ENCODE measurements around the gene REPIN1. TPM values are rescaled to one million over a fixed set of nuclear protein-coding genes. Genes with fewer than 3 reads are reported as not detected.

The REPIN1 gene
- total RNA-seq, 3 donors from 2014 or later (not counting 1 experiment from before 2014, with no cell fraction given): 58.9 to 79.4 (median 76.5) TPM

GRCh38 chr7:150400008-150400787 lies 31.6 kb downstream of the REPIN1 start:
- H3K36me3 ChIP-seq (ENCODE audit: control insufficient read depth, insufficient read depth, low read length): no peaks in the 10 kb centered on the region
- intact Hi-C loops (cut with micrococcal nuclease): no loop called here
- H3K4me1 ChIP-seq (ENCODE audit: control insufficient read depth, insufficient read depth, low read length): peaks cover 15% of the 10 kb centered on the region
- 88% methylated on average over 11 of the region's 11 CpGs for WGBS (ENCODE audit: insufficient coverage)
- ATAC-seq (no peak), DNase-seq (no peak)
- Mint-ChIP-seq H3K36me3 (no peaks in the 10 kb centered on the region), H3K27me3 (ENCODE audit: low read depth in 2 of 2) (no peaks in the 10 kb centered on the region), H3K4me3 (no peak overlapping the region), H3K9me3 (no peaks in the 10 kb centered on the region), H3K27ac (no peak overlapping the region), H3K4me1 (peaks cover 9% of the 10 kb centered on the region in 2 donors)
- H3K27me3 ChIP-seq (ENCODE audit: control insufficient read depth, insufficient read depth, low read length): no peaks in the 10 kb centered on the region
- no peaks in the 10 kb centered on the region for H3K9me3 ChIP-seq (ENCODE audit: control insufficient read depth, insufficient read depth, low read length)
- TF ChIP-seq, protein P1, sequence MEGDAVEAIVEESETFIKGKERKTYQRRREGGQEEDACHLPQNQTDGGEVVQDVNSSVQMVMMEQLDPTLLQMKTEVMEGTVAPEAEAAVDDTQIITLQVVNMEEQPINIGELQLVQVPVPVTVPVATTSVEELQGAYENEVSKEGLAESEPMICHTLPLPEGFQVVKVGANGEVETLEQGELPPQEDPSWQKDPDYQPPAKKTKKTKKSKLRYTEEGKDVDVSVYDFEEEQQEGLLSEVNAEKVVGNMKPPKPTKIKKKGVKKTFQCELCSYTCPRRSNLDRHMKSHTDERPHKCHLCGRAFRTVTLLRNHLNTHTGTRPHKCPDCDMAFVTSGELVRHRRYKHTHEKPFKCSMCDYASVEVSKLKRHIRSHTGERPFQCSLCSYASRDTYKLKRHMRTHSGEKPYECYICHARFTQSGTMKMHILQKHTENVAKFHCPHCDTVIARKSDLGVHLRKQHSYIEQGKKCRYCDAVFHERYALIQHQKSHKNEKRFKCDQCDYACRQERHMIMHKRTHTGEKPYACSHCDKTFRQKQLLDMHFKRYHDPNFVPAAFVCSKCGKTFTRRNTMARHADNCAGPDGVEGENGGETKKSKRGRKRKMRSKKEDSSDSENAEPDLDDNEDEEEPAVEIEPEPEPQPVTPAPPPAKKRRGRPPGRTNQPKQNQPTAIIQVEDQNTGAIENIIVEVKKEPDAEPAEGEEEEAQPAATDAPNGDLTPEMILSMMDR (IDR thresholded peaks at IDR 0.05): no peak
- H3K4me3 ChIP-seq (ENCODE audit: low read length): no peak overlapping the region
- no peak overlapping the region for H3K27ac ChIP-seq (ENCODE audit: low read length)

- Mint-ChIP-seq H3K27ac (no peak overlapping the region), H3K4me3 (no peak overlapping the region), H3K36me3 (no peaks in the 10 kb centered on the region), H3K9me3 (no peaks in the 10 kb centered on the region), H3K4me1 (peaks cover 14 to 15% of the 10 kb centered on the region in 2 donors), H3K27me3 (ENCODE audit: low read depth in 2 of 2) (no peaks in the 10 kb centered on the region)
- DNase-seq (no peak), ATAC-seq (no peak)
- H3K9me3 ChIP-seq (ENCODE audit: control insufficient read depth, insufficient read depth, low read length): no peaks in the 10 kb centered on the region
- 90% methylated on average over 15 of the region's 15 CpGs for WGBS (ENCODE audit: insufficient coverage)
- intact Hi-C loops (cut with micrococcal nuclease): no loop called here
- peaks cover 20% of the 10 kb centered on the region for H3K4me1 ChIP-seq (ENCODE audit: control insufficient read depth, insufficient read depth, low read length)
- TF ChIP-seq, protein P1 (IDR thresholded peaks at IDR 0.05): no peak
- no peaks in the 10 kb centered on the region for H3K36me3 ChIP-seq (ENCODE audit: control insufficient read depth, insufficient read depth, low read length)
- no peak overlapping the region for H3K4me3 ChIP-seq (ENCODE audit: low read length)
- H3K27me3 ChIP-seq (ENCODE audit: control insufficient read depth, insufficient read depth, low read length): no peaks in the 10 kb centered on the region
- H3K27ac ChIP-seq (ENCODE audit: low read length): no peak overlapping the region
These were observed 32.3 kb downstream of the REPIN1 start for GRCh38 chr7:150400788-150401423.

DNA sequence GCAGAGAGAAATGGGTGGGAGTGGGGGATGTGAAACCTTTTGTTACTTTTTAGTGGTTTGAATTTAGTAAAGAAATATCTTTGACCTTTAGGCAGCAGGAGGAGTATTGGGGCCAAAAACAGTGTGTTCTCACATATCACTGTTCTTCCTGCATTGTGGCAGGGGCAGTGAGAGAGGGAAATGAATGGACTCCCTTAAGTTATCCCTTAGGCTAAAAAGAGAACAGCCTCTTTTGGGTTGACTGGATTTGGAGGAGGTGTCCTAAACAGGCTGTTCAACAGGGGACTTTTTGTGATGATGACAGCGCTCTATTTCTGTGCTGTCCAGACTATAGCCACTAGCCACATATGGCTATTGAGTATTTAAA lies 32.8 kb downstream of the REPIN1 start:
- no peak overlapping the region for H3K27ac Mint-ChIP-seq
- intact Hi-C loops (cut with micrococcal nuclease): no loop called here
- Histone ChIP-seq H3K27me3 (ENCODE audit: control insufficient read depth, insufficient read depth, low read length) (no peaks in the 10 kb centered on the region), H3K4me1 (ENCODE audit: control insufficient read depth, insufficient read depth, low read length) (peaks cover 25% of the 10 kb centered on the region), H3K4me3 (ENCODE audit: low read length) (no peak overlapping the region), H3K9me3 (ENCODE audit: control insufficient read depth, insufficient read depth, low read length) (no peaks in the 10 kb centered on the region), H3K36me3 (ENCODE audit: control insufficient read depth, insufficient read depth, low read length) (no peaks in the 10 kb centered on the region), H3K27ac (ENCODE audit: low read length) (no peak overlapping the region)
- ATAC-seq: no peak
- 100% methylated on average over 1 of the region's 1 CpG for WGBS (ENCODE audit: insufficient coverage)
- TF ChIP-seq, protein P1 (IDR thresholded peaks at IDR 0.05): no peak
- H3K4me1 Mint-ChIP-seq: peaks cover 19 to 20% of the 10 kb centered on the region in 2 donors
- H3K36me3 Mint-ChIP-seq: no peaks in the 10 kb centered on the region
- no peaks in the 10 kb centered on the region for H3K27me3 Mint-ChIP-seq (ENCODE audit: low read depth in 2 of 2)
- no peak overlapping the region for H3K4me3 Mint-ChIP-seq
- H3K9me3 Mint-ChIP-seq: no peaks in the 10 kb centered on the region
- DNase-seq: no peak

Data from natural killer cell (primary cell).